HG03108 (cell line): Measurements from ENCODE around the gene GPR179.
A peak's percentile ranks its signal among the peaks of the same experiment; 100 is the strongest.
"Not testable (repeated sequence)": the region's sequence is repeated elsewhere in the genome, so short reads cannot be mapped to it uniquely, and the experiment has no call there.

ENCODE experiments used
- ATAC-seq: cut with Tn5 transposase; IDR thresholded peaks from one replicate; pipeline ENCODE4 v1.9.1; 2021; ENCODE audit warnings: moderate library complexity; ENCODE audit not compliant: unreplicated experiment

Gene GPR179

DNA sequence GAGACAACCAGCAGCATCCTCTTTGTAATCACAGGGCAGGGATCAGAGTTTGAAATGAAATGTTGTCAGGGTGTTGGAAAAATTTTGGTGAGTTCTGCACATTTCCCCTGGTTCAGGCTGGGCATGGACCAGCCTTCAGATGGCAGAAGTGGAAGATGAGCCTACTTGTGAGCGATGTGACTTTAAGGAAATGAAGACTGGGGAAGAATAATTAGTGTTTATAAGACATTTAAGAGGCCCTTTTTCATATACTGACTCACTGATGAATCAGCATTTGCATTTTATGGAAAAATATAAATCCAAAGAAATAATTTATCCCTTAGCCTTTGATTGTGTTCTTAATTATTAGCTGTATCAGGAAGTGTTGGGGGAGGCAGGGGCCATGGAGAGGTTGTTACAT is 20.9 kb downstream of the GPR179 start:
- no peak for ATAC-seq

GRCh38 chr17:38322156-38322779 is 21.5 kb downstream of the GPR179 start:
- ATAC-seq, result no peak

DNA sequence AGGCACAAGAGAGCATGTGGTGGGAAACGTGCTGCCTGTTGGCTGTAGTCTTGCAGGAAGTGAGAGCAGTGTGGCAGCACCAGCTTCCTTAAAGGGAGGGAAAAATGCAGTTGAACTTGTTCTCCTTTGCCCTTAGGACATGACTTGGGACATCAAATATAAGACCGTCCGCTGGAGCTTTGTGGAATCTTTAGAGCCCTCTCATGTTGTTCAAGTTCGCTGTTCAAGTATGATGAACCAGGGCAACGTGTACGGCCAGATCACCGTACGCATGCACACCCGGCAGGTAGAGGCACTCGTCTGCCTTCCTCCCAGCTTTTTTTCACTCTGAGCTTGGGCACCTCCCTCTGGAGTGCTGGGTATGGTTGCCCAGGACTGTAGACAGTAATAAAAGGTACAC is 23.3 kb downstream of the GPR179 start:
- no peak for ATAC-seq

DNA sequence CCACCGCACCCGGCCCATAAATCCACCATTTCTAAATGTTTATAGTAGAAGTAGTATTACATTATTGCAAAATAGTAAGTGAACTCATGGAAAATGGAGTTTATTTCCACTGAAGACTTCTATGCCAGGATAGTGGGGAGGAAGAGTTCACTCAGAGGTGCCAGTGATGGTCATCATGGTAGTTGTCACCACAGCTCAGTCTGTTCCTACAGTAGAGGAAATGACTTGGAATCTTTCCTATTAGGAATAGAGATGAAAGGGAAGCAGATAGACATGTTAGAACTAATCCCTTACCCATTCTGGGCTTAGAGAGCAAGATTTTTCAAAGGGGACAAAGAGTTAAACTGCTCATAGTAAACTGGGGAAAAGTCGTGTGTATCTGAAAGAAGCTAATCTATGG is 26.7 kb downstream of the GPR179 start:
- no peak for ATAC-seq

- no peak for ATAC-seq
These were observed 28.3 kb downstream of the GPR179 start for GRCh38 chr17:38315497-38315896.

GRCh38 chr17:38296834-38297517 is 46.8 kb downstream of the GPR179 start, which contains the start of gene MRPL45:
Gene MRPL45, plus strand, starts transcription at chr17:38297168. Its CDS starts 16 bp downstream, at chr17:38297184.
- ATAC-seq, result peak; percentile 83

DNA sequence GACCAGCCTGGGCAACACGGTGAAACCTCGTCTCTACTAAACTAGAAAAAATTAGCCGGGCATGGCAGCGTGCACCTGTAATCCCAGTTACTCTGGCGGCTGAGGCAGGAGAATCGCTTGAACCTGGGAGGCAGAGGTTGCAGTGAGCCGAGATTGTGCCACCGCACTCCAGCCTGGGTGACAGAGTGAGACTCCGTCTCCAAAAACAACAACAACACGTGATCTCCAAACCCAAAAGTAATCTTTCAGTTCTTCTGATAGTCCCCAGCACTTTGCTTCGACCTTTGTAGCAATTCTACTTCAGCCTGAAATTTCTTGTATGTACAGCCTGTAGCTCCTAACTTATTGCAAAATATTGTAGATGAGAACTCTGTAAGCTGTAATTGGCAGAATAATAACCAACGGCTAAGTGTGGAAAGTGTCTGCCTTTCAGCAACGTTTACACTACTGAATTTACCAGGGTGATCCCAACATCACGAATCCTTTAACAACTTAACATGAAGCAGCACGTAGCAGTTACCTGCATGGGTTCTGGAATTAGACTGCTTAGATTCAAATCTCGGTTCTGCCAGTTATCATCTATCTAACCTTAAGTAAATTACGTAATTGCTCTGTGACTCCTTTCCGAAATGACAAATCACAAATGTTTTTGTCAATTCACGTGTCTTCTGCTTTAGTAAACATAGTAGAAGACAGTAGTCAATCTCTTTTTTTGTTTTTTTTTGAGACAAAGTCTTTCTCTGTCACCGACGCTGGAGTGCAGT is 48.0 kb downstream of the GPR179 start:
- not testable (repeated sequence) for ATAC-seq

DNA sequence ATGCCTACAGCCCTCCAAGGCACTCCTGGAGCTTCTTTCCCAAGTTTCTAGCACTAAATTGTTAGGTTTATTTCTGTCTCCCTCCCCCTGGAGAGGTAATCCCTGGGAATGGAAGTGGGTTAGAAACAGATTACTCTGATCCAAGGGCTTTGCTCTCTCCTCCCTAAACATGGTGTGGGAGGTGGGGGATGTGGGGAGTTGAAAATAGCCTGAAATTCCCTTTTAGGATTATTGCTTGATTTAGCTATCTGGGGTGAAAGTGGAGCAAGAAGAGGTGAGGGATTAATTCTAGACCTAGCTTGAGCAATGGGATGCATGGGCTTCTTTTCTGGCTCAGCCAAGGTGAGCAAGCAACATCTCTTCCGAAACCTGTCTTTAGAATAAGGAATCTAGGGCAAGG is 54.0 kb downstream of the GPR179 start:
- not testable (repeated sequence) for ATAC-seq

DNA sequence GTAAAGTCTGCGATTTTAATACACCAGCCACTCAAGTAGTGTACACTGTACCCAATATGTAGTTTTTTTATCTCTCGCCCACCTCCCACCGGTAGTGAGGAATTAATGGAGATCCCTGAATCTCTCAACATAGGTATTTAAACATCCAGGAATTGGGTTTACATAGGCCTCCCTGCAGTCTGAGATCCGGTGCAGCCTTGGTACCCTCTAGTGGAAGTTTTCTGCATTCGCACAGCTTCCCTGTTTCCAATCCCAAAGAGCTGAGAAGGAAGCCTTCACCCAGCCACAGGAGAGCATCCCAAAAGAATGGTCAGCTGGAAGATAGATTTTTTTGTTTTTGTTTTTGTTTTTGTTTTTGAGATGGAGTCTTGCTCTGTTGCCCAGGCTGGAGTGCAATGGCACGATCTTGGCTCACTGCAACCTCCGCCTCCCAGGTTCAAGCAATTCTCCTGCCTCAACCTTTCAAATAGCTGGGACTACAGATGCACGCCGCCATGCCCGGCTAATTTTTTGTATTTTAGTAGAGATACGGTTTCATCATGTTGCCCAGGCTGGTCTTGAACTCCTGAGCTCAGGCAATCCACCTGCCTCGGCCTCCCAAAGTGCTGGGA is 55.4 kb downstream of the GPR179 start:
- not testable (repeated sequence) for ATAC-seq

GRCh38 chr17:38286501-38287091 is 57.2 kb downstream of the GPR179 start:
- peak; percentile 76 for ATAC-seq

- ATAC-seq, result not testable (repeated sequence)
These were observed 57.8 kb downstream of the GPR179 start for GRCh38 chr17:38285994-38286393.
